H9 (cell line): ENCODE measurements around the gene ZNF618. TPM values are rescaled to one million over a fixed set of nuclear protein-coding genes. Genes with fewer than 3 reads are reported as not detected.

Experiments used
- DNase-seq: peaks from one replicate; pipeline ENCODE4 v3.0.0-alpha.2; 2017
- H2AFZ ChIP-seq: one replicate; pipeline ENCODE4 v1.6.1; 2013; ENCODE audit warnings: mild to moderate bottlenecking, low read length, control low read depth, moderate library complexity
- H2AK5ac ChIP-seq: 2 replicates; pipeline ENCODE4 v1.6.1; 2013; ENCODE audit warnings: low read length, control low read depth, mixed read lengths; ENCODE audit not compliant: insufficient read length
- H2BK120ac ChIP-seq: one replicate; pipeline ENCODE4 v1.6.1; 2013; ENCODE audit warnings: low read depth, mild to moderate bottlenecking, low read length, control low read depth, inconsistent platforms; ENCODE audit not compliant: poor library complexity, severe bottlenecking
- H2BK12ac ChIP-seq: 2 replicates; pipeline ENCODE4 v1.6.1; 2013; ENCODE audit warnings: low read length, control low read depth, mixed read lengths, low read depth; ENCODE audit not compliant: insufficient read length
- H2BK15ac ChIP-seq: 2 replicates; pipeline ENCODE4 v1.6.1; 2013; ENCODE audit warnings: low read depth, low read length, control low read depth
- H2BK20ac ChIP-seq: one replicate; pipeline ENCODE4 v1.6.1; 2013; ENCODE audit warnings: low read depth, mild to moderate bottlenecking, low read length, control low read depth, inconsistent platforms; ENCODE audit not compliant: poor library complexity, severe bottlenecking
- H2BK5ac ChIP-seq: 2 replicates; pipeline ENCODE4 v1.6.1; 2013; ENCODE audit warnings: low read length, control low read depth, mixed read lengths; ENCODE audit not compliant: insufficient read length
- H3K14ac ChIP-seq: 2 replicates; pipeline ENCODE4 v1.6.1; 2013; ENCODE audit warnings: low read length, control low read depth; ENCODE audit not compliant: insufficient read depth
- H3K18ac ChIP-seq: 2 replicates; pipeline ENCODE4 v1.6.1; 2013; ENCODE audit warnings: low read depth, mild to moderate bottlenecking, mixed read lengths, low read length, control low read depth; ENCODE audit not compliant: insufficient read length
- H3K23ac ChIP-seq: 2 replicates; pipeline ENCODE4 v1.6.1; 2013; ENCODE audit warnings: low read length, control low read depth, mixed read lengths, low read depth; ENCODE audit not compliant: insufficient read length
- H3K23me2 ChIP-seq: 2 replicates; pipeline ENCODE4 v1.6.1; 2013; ENCODE audit warnings: low read depth, mild to moderate bottlenecking, mixed read lengths, low read length, control low read depth; ENCODE audit not compliant: insufficient read length, poor library complexity, severe bottlenecking
- H3K27ac ChIP-seq: 2 replicates; pipeline ENCODE4 v1.5.1; 2013; ENCODE audit warnings: low read length, control low read depth, mixed read lengths, low read depth; ENCODE audit not compliant: insufficient read length
- H3K27me3 ChIP-seq: 2 replicates; pipeline ENCODE4 v1.6.1; 2013; ENCODE audit warnings: low read length, control low read depth, inconsistent platforms; ENCODE audit not compliant: insufficient read depth
- H3K4ac ChIP-seq: 2 replicates; pipeline ENCODE4 v1.6.1; 2013; ENCODE audit warnings: low read depth, mild to moderate bottlenecking, control low read depth, inconsistent platforms, low read length, moderate library complexity
- H3K4me1 ChIP-seq: 2 replicates; pipeline ENCODE4 v1.6.1; 2013; ENCODE audit warnings: low read length, control low read depth, inconsistent platforms; ENCODE audit not compliant: insufficient read depth
- H3K4me2 ChIP-seq: 2 replicates; pipeline ENCODE4 v1.6.1; 2013; ENCODE audit warnings: low read length, control low read depth, mixed read lengths; ENCODE audit not compliant: insufficient read length, insufficient read depth
- H3K56ac ChIP-seq: 2 replicates; pipeline ENCODE4 v1.6.1; 2013; ENCODE audit warnings: low read depth, mild to moderate bottlenecking, mixed read lengths, low read length, control low read depth; ENCODE audit not compliant: insufficient read length
- H3K79me1 ChIP-seq: 2 replicates; pipeline ENCODE4 v1.6.1; 2013; ENCODE audit warnings: low read depth, mild to moderate bottlenecking, moderate library complexity, low read length, control low read depth, inconsistent platforms; ENCODE audit not compliant: insufficient read depth, poor library complexity, severe bottlenecking
- H3K79me2 ChIP-seq: 2 replicates; pipeline ENCODE4 v1.6.1; 2013; ENCODE audit warnings: low read length, control low read depth, inconsistent platforms; ENCODE audit not compliant: insufficient read depth
- H3K9ac ChIP-seq: 2 replicates; pipeline ENCODE4 v1.6.1; 2013; ENCODE audit warnings: low read length, control low read depth, mixed read lengths; ENCODE audit not compliant: insufficient read length; ENCODE audit errors: extremely low read depth
- H3K9me3 ChIP-seq: one replicate; pipeline ENCODE4 v1.6.1; 2013; ENCODE audit warnings: low read depth, low read length, inconsistent platforms; ENCODE audit not compliant: control insufficient read depth
- H3T11ph ChIP-seq: one replicate; pipeline ENCODE4 v1.6.1; 2013; ENCODE audit warnings: mild to moderate bottlenecking, low read length, control low read depth, inconsistent platforms
- H4K20me1 ChIP-seq: one replicate; pipeline ENCODE4 v1.6.1; 2013; ENCODE audit not compliant: control insufficient read depth, insufficient read length, insufficient read depth
- H4K5ac ChIP-seq: 2 replicates; pipeline ENCODE4 v1.6.1; 2013; ENCODE audit warnings: low read depth, mild to moderate bottlenecking, mixed read lengths, low read length, control low read depth; ENCODE audit not compliant: insufficient read length
- H4K8ac ChIP-seq: replicated peaks from 2 replicates; pipeline ENCODE4 v1.6.1; 2013; ENCODE audit warnings: low read length, control low read depth, mixed read lengths, low read depth; ENCODE audit not compliant: insufficient read length
- H4K91ac ChIP-seq: 2 replicates; pipeline ENCODE4 v1.6.1; 2013; ENCODE audit warnings: low read depth, mild to moderate bottlenecking, moderate library complexity, mixed read lengths, low read length, control low read depth; ENCODE audit not compliant: insufficient read length
- H3K27ac Mint-ChIP-seq, 3 experiments: 2 replicates in 2 of 3; 3 replicates in 1 of 3; pipeline ENCODE4 v1.8.0; 2020 to 2021; ENCODE audit warnings: mixed read lengths in 3 of 3, mild to moderate bottlenecking in 1 of 3, moderate library complexity in 1 of 3
- H3K27me3 Mint-ChIP-seq: 2 replicates; pipeline ENCODE4 v1.8.0; 2021; ENCODE audit warnings: low read depth, mild to moderate bottlenecking, moderate library complexity, mixed read lengths
- H3K36me3 Mint-ChIP-seq, 3 experiments: 2 replicates in 2 of 3; 3 replicates in 1 of 3; pipeline ENCODE4 v1.8.0; 2020 to 2021; ENCODE audit warnings: low read depth in 3 of 3, mixed read lengths in 3 of 3; ENCODE audit not compliant: insufficient read depth in 1 of 3
- H3K4me1 Mint-ChIP-seq, 2 experiments: 2 replicates each; pipeline ENCODE4 v1.8.0; 2020; ENCODE audit warnings: mixed read lengths in 2 of 2
- H3K4me3 Mint-ChIP-seq, 2 experiments: 2 replicates in 1 of 2; 3 replicates in 1 of 2; pipeline ENCODE4 v1.8.0; 2020 to 2021; ENCODE audit warnings: mild to moderate bottlenecking in 2 of 2, mixed read lengths in 2 of 2, moderate library complexity in 1 of 2
- H3K9me3 Mint-ChIP-seq, 2 experiments: 2 replicates in 1 of 2; 3 replicates in 1 of 2; pipeline ENCODE4 v1.8.0; 2020; ENCODE audit warnings: mild to moderate bottlenecking in 2 of 2, mixed read lengths in 2 of 2, moderate library complexity in 1 of 2
- CTCF ChIP-seq: fragments of 200-600 bp; sonication (generic); conservative IDR thresholded peaks from 3 replicates; pipeline ENCODE4 v1.8.0; 2021; ENCODE audit warnings: antibody characterized with exemption, mild to moderate bottlenecking
- WGBS: extraction: QIAGEN DNeasy Blood & Tissue Kit; methylation state at CpG from one replicate; pipeline ENCODE4 v1.1.7; 2013; ENCODE audit warnings: missing lambda C conversion rate, low lambda C conversion rate, mixed read lengths; ENCODE audit not compliant: insufficient read length; ENCODE audit errors: extremely low coverage; 5-methylcytosine and 5-hydroxymethylcytosine counted together
- total RNA-seq: library from RNA; stranded (reverse); gene quantifications from 2 replicates; pipeline ENCODE4 v1.2.1, GENCODE V29; 2021

ZNF618 gene
- total RNA-seq, 1 experiment from 2014 or later = 13.6 TPM

DNA sequence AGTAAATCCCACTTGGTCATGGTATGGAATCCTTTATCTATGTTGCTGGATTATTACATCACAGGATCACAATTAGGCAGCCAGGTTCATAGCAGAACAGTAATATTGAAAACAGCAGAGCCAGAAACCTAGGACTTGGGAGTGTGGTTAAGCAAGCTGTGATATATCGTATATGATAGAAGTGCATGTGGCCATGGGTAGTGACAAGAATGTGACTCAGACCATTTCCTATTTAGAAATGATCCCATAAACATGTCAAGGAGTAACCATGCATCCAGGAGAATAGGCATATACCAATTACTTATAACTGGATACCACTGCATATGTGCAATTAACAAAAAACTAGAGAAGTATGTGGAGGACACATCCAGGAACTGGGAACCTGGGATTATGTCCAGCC, 170.8 kb downstream of the ZNF618 start:
- no peak overlapping the region for H2BK15ac ChIP-seq
- H3K4me1 ChIP-seq = no peaks in the 10 kb centered on the region
- no peak overlapping the region for H3K9ac ChIP-seq
- H4K5ac ChIP-seq = no peak overlapping the region
- no peaks in the 10 kb centered on the region for H3K9me3 Mint-ChIP-seq
- H4K20me1 ChIP-seq = no peaks in the 10 kb centered on the region
- H3K4me2 ChIP-seq = no peak overlapping the region
- no peak overlapping the region for H3K14ac ChIP-seq
- H3K56ac ChIP-seq = no peak overlapping the region
- H2BK120ac ChIP-seq = no peak overlapping the region
- H3K23me2 ChIP-seq = no peaks in the 10 kb centered on the region
- H2BK20ac ChIP-seq = no peak overlapping the region
- no peak overlapping the region for H2AK5ac ChIP-seq
- H3K27ac ChIP-seq = no peak overlapping the region
- no peaks in the 10 kb centered on the region for H3K27me3 Mint-ChIP-seq
- H2BK12ac ChIP-seq = no peak overlapping the region
- H3K4me3 Mint-ChIP-seq = no peak overlapping the region
- no peak overlapping the region for H3T11ph ChIP-seq
- H4K91ac ChIP-seq = no peak overlapping the region
- H2AFZ ChIP-seq = no peak overlapping the region
- 0 out of 4 replicates have a peak, but pooled peaks cover 0 to 3% of the 10 kb centered on the region in 2 experiments for H3K4me1 Mint-ChIP-seq
- no CpG with 5 or more reads among the region's 1 CpG for WGBS
- no peak overlapping the region for H3K27ac Mint-ChIP-seq
- no peaks in the 10 kb centered on the region for H3K79me2 ChIP-seq
- H3K18ac ChIP-seq = no peak overlapping the region
- H3K4ac ChIP-seq = no peak overlapping the region
- H3K9me3 ChIP-seq = no peaks in the 10 kb centered on the region
- no peaks in the 10 kb centered on the region for H3K79me1 ChIP-seq
- no peak for DNase-seq
- no peak overlapping the region for H4K8ac ChIP-seq
- no peak overlapping the region for H3K23ac ChIP-seq
- no peak for TF ChIP-seq CTCF
- H2BK5ac ChIP-seq = no peak overlapping the region
- no peaks in the 10 kb centered on the region for H3K27me3 ChIP-seq
- peaks cover 17 to 42% (median 39%) of the 10 kb centered on the region in 3 experiments; a peak in 6 of 7 replicates for H3K36me3 Mint-ChIP-seq
